LNCAP (cell line): ENCODE results near the gene C19orf81.
A peak's percentile ranks its signal among the peaks of the same experiment; 100 is the strongest.

ENCODE experiments used
- TF ChIP-seq, protein P1 (sequence below): fragments of 450-650 bp; IDR thresholded peaks from 2 replicates; pipeline ENCODE4 v1.5.1; 2017; ENCODE audit warnings: mild to moderate bottlenecking

C19orf81 gene

DNA sequence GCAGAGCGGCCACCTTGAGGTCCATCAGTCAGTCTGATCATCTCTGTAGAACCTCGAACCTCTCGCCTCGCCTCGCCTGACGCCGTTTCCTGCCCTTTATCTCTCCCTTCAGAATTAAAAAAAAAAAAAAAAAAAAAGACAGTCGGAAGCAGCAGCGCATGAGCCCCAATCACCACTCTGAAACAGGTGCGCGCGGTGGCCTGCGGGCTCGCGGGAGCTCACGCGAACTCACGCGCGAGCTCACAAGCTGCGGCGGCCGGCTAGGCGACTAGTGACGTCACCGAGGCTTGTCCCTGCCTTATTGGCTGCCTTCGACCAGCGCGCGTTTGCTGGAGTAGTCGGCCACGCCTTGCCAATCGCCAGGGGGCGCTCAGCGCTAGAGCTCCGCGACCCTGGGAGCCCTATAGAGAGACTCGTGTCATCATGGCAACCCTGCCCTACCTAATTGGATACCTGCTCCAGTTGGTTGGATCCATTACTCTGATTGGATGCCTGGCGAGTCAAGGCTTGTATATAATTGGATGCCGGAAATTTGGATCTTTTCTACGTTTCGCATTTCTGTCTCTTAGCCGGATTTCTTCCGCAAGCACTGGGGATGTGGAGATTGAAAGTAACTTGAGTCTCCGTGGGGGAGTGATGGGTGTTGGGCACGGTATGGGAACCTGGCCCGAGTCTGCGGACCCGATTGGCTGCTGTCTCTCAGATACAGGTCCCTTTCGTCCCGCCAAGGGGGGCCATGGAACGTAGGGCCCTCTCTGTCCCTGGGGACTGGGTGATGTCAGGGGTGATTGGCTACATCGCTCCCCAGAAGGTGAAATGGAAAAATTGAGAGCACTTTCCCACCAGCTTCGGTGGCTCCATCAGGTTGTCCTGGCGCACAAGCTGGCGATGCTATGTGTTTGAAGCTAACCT lies 41.1 kb upstream of the C19orf81 start:
- TF ChIP-seq, protein P1, sequence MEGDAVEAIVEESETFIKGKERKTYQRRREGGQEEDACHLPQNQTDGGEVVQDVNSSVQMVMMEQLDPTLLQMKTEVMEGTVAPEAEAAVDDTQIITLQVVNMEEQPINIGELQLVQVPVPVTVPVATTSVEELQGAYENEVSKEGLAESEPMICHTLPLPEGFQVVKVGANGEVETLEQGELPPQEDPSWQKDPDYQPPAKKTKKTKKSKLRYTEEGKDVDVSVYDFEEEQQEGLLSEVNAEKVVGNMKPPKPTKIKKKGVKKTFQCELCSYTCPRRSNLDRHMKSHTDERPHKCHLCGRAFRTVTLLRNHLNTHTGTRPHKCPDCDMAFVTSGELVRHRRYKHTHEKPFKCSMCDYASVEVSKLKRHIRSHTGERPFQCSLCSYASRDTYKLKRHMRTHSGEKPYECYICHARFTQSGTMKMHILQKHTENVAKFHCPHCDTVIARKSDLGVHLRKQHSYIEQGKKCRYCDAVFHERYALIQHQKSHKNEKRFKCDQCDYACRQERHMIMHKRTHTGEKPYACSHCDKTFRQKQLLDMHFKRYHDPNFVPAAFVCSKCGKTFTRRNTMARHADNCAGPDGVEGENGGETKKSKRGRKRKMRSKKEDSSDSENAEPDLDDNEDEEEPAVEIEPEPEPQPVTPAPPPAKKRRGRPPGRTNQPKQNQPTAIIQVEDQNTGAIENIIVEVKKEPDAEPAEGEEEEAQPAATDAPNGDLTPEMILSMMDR, result peak; percentile 43; the same call in 1 of the 2 replicates

DNA sequence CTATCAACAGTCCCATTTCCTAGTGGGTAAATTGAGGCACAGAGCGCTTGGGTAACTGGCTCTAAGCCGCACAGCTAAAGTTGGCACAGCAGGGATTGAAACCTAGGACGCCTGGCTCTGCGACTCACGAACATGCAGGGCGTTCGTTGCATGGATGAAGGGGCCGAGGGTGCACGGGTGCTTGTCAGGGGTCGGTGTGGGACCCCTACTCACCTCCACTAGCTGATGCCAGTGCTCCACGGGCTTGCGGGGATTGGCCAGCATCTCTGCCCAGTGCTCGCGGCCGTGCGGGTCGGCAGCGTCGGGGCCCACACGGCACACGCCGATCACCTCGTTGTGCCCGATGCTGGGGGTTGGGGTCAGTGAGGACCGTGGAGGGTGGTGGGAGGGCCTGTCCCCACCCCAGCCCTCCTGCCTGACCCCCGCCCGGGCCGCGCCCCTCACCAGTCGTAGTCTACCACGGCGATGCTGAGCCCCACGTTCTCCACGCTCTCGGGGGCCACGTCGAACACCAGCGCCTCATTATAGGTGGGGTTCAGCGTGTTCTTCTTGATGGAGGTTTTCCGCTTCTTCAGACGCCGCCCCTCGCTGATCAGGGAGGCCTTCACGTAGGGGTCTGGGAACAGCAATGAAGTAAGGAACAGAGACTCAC lies 24.2 kb upstream of the C19orf81 start:
- TF ChIP-seq, protein P1, result no peak

DNA sequence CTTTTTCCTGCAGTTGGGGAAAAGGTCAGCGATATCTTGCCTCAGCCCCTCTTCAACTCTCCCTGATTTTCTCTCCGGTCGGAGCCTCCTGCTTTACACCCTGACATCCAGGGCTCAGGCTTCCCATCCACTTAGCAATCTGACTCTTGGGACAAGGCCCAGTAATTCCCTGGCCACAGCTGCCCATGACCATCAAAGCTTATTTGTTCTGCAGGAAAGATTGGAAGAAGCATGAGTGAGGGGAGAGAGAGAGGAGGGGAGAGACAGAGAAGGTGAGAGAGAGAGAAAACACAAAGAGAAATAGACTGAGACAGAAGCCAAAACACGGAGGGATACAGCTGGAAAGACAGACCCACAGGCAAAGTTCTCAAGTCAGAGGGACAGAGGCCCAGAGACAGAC lies 23.2 kb upstream of the C19orf81 start:
- TF ChIP-seq, protein P1, result no peak

DNA sequence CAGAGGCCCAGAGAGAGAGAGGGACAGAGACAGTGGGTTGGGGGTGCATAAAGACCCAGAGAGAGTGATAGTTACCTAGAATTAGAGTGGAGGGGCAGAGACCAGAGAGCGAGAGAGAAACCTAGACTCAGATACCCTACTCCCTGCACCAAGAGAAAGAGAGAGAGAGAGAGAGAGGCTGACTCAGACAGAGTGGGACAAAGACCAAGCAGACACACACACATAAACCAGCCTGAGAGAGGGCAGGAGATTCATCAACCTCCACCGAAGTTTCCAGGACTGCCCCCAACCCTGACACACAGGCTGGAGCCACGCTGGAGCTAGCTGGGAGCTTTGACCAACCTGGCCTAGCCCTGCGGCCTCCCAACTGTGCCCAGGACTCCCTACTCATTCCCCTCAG lies 22.4 kb upstream of the C19orf81 start:
- TF ChIP-seq, protein P1, result no peak

DNA sequence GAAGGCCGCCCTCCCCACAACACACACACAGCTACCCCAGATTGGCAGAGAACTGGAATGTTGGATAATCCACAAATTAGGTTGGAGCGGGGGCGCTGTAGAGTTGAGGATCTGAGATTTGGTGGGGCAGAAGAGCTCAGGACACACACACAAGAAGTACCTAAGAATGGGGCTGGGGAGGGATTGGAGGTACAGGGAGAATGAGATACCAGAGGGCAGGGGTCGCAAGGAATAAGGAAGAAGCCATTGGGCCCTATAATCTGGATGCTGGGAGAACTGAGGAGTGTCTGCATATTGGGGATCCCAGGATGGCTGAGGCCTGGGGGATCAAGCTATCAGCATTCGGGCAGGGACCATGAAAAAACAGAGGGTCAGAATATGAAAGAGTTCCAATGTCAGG lies 21.1 kb upstream of the C19orf81 start:
- TF ChIP-seq, protein P1, result no peak

DNA sequence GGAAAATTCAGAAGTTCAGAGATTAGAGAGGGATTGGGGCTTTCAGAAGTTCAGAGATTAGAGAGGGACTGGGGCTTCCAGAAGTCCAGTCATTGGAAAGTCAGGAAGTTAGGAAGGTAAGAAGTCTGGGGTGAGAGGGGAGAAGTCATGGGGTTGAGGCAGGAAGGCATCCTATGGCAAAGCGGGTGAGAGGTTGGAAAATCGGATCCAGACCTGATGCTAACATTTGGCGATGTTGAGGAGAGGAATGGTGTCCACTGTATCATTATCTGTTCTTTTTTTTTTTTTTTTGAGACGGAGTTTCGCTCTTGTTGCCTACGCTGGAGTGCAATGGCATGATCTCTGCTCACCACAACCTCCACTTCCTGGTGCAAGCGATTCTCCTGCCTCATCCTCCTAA lies 20.7 kb upstream of the C19orf81 start:
- TF ChIP-seq, protein P1, result no peak

DNA sequence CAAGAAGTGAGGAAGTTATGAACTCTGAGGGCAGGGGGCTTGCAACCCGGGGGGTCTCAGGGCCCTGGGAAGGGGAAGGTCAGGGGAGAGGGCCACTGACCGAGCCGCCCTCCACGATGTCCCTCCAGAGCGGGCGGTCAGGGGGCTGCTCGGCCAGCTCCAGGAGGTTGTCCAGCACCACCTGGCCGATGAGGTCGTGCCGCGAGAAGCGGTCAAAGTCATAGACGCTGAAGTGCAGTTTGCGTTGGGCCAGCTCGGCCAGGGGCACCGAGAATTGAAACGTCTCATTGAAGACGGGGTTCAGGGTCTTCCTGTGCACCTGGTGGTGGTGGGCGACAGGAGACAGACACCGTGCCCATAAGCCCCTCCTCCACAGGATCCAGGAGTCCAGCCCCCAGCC lies 20.1 kb upstream of the C19orf81 start:
- TF ChIP-seq, protein P1, result no peak
